Retinal pigment epithelial cell (primary cell): ENCODE measurements around the gene ARMC8.

Source experiments
- DNase-seq: peaks from one replicate; pipeline ENCODE4 v3.0.0-alpha.2; 2010; ENCODE audit warnings: low read depth
- H3K4me3 ChIP-seq: 2 replicates; pipeline ENCODE4 v1.5.1; 2011; ENCODE audit warnings: mild to moderate bottlenecking, low read length, control low read depth, moderate library complexity
- TF ChIP-seq, protein P1 (sequence below): conservative IDR thresholded peaks from 2 replicates; pipeline ENCODE4 v1.5.1; 2011; ENCODE audit warnings: low read depth, low read length, control low read depth, inconsistent platforms

The ARMC8 gene

DNA sequence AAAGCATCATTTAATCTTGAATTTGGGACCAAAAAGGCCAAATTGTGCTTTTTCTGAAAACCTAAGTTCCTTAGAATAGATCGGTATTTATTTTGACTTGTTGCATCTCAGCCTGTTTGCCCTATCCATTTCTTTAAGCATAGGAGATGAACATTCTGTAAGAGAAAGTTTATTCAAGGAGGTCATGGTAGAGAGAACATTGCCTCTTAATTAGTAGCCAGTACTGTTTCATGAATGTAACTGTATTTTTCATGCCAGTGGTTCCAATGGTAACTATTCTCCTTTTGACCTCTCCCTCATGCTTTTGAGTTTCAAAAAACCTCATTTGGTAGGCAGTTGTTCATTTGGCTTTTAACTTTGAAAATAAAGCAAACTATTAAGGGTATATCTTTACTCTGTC, 55.4 kb downstream of the ARMC8 start:
- TF ChIP-seq, protein P1, sequence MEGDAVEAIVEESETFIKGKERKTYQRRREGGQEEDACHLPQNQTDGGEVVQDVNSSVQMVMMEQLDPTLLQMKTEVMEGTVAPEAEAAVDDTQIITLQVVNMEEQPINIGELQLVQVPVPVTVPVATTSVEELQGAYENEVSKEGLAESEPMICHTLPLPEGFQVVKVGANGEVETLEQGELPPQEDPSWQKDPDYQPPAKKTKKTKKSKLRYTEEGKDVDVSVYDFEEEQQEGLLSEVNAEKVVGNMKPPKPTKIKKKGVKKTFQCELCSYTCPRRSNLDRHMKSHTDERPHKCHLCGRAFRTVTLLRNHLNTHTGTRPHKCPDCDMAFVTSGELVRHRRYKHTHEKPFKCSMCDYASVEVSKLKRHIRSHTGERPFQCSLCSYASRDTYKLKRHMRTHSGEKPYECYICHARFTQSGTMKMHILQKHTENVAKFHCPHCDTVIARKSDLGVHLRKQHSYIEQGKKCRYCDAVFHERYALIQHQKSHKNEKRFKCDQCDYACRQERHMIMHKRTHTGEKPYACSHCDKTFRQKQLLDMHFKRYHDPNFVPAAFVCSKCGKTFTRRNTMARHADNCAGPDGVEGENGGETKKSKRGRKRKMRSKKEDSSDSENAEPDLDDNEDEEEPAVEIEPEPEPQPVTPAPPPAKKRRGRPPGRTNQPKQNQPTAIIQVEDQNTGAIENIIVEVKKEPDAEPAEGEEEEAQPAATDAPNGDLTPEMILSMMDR = no peak
- H3K4me3 ChIP-seq = no peak overlapping the region
- no peak for DNase-seq

DNA sequence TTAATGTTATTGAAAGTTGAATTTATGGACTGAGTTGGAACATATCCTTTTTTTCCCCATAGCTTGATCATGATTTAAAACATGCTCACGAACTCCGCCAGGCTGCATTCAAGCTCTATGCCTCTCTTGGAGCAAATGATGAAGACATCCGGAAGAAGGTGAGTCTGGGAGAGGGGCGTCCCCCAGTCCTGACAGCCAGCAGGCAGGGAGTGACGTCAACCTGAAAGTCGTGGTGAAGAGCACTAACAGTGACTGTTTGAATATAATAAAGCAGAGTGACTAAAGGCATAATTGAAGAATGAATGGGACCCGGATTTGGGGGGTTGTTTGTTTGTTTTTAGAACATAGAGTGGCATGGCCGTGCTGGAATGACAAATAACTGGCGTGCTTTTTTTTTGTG, 57.9 kb downstream of the ARMC8 start:
- no peak for DNase-seq
- TF ChIP-seq, protein P1 = no peak
- H3K4me3 ChIP-seq = no peak overlapping the region

DNA sequence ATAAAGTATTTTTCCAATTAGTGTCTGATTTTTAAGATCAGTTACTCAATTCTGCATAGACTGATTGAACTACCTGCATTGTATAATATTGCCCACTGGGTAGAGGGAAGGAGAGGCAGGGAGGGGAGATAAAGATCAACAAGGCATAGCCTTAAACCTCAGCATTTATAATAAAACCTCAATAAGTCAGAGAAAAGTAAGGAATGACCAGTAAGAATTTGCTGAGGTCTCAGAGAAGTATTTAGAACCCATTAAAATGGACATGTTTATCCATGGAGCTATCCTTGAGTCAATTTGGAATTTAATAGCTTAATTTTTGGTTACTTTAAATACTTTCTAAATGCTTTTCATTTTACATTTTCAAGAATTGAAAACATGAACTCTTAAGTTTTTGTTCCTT, 62.5 kb downstream of the ARMC8 start:
- DNase-seq = no peak
- H3K4me3 ChIP-seq = no peak overlapping the region
- TF ChIP-seq, protein P1 = no peak

- DNase-seq = no peak
- TF ChIP-seq, protein P1 = no peak
- H3K4me3 ChIP-seq = no peak overlapping the region
Measured at GRCh38 chr3:138253609-138254008, 66.5 kb downstream of the ARMC8 start.

GRCh38 chr3:138254216-138254615, 67.1 kb downstream of the ARMC8 start:
- DNase-seq = no peak
- H3K4me3 ChIP-seq = no peak overlapping the region
- TF ChIP-seq, protein P1 = no peak

GRCh38 chr3:138256022-138256421, 68.9 kb downstream of the ARMC8 start:
- no peak for DNase-seq
- TF ChIP-seq, protein P1 = no peak
- H3K4me3 ChIP-seq = no peak overlapping the region

- H3K4me3 ChIP-seq = no peak overlapping the region
- TF ChIP-seq, protein P1 = no peak
- DNase-seq = no peak
Measured at GRCh38 chr3:138257986-138258385, 70.9 kb downstream of the ARMC8 start.
